ENCODE data around the gene OR8D1. TPM values are rescaled to one million over a fixed set of nuclear protein-coding genes. Genes with fewer than 3 reads are reported as not detected.

OR8D1 gene
- polyA plus RNA-seq, 4 donors = not detected

DNA sequence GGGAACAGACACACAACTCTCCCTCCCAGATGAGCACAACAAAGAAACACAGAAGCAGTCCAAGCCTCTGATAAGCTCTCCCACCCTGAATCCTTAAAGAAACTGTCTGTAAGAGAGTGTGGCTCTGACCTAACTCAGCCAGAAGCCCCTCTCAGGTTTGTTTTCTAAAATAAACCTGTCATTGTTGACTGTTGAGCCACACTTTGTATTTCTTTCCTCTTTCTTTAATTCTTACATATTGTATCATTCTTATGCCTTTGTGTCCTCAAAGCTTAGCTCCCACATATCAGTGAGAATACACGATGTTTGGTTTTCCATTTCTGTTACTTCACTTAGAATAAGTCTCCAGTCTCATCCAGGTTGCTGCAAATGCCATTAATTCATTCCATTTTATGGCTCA lies 14.0 kb upstream of the OR8D1 start:
- WGBS, 3 donors = 85 to 94% (median 85%) methylated on average over 1 of the region's 1 CpG
- Histone ChIP-seq H3K9me3 (ENCODE audit: control insufficient read depth in 2 of 2, insufficient read depth in 1 of 2, low read depth in 1 of 2, low read length in 1 of 2) (no peaks in the 10 kb centered on the region), H3K27ac (ENCODE audit: low read depth in 1 of 3, low read length in 2 of 3) (no peak overlapping the region), H3K4me1 (ENCODE audit: control insufficient read depth in 3 of 3, insufficient read depth in 2 of 3, low read depth in 1 of 3, low read length in 2 of 3) (no peaks in the 10 kb centered on the region), H3K36me3 (ENCODE audit: control insufficient read depth in 3 of 3, insufficient read depth in 2 of 3, low read depth in 1 of 3, low read length in 3 of 3) (no peaks in the 10 kb centered on the region), H3K4me3 (ENCODE audit: low read depth in 1 of 3, low read length in 3 of 3) (no peak overlapping the region), H3K27me3 (ENCODE audit: control insufficient read depth in 3 of 3, insufficient read depth in 3 of 3, low read length in 3 of 3) (peaks cover 0 to under 1% (median 0%) of the 10 kb centered on the region in 3 donors)
- FAIRE-seq (no peak), DNase-seq (no peak)

DNA sequence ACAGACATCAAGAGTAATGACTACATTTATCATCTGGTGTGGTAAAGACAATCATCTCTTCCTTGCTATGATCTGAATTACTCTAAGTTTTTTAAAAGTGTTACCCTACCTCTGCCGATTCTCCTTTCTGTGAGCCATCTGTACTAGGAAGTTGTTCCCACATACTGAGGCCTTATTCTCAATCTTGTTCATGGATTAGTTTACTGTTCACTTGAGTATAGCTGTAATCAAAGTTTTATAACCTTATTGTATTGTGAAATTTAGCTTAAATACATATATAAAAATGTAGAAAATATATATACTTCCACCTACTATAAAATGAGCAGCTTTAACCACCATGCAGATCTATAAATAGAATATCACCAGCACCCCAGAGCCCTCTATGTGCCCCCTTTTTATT lies 8.6 kb upstream of the OR8D1 start:
- Histone ChIP-seq H3K4me3 (ENCODE audit: low read depth in 1 of 3, low read length in 3 of 3) (no peak overlapping the region), H3K4me1 (ENCODE audit: control insufficient read depth in 3 of 3, insufficient read depth in 2 of 3, low read depth in 1 of 3, low read length in 2 of 3) (no peaks in the 10 kb centered on the region), H3K27me3 (ENCODE audit: control insufficient read depth in 3 of 3, insufficient read depth in 3 of 3, low read length in 3 of 3) (peaks cover 0 to 2% (median 0%) of the 10 kb centered on the region in 3 donors), H3K27ac (ENCODE audit: low read depth in 1 of 3, low read length in 2 of 3) (no peak overlapping the region), H3K9me3 (ENCODE audit: control insufficient read depth in 2 of 2, insufficient read depth in 1 of 2, low read depth in 1 of 2, low read length in 1 of 2) (no peaks in the 10 kb centered on the region), H3K36me3 (ENCODE audit: control insufficient read depth in 3 of 3, insufficient read depth in 2 of 3, low read depth in 1 of 3, low read length in 3 of 3) (no peaks in the 10 kb centered on the region)
- WGBS, 3 donors = 82 to 92% (median 90%) methylated on average over 1 of the region's 1 CpG
- DNase-seq (no peak), FAIRE-seq (no peak)

DNA sequence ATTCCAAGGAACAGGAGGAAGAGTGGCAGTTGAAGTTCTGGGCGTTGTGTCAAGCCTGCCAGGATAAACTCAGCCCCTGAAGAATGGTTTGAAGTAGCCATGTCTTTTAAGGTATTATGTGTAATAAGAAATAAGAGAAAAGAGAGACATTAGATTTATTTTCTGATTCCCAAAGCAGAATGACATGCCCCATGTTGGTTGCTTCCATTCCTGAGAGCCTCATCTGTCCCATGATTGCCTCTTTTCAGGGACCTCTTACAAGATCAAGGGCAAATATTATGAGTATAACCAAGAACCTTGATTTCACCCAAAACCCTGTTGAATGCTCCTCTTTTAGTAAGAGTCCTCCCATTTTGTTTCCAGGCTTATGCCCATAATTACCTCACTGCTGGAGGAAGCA lies 6.3 kb upstream of the OR8D1 start, which contains the start of gene OR8D2:
Gene OR8D2, minus strand, starts transcription at position 101 of the 400 bp plus-strand sequence. Its CDS starts 0 bp downstream, at position 101.
- Histone ChIP-seq H3K9me3 (ENCODE audit: control insufficient read depth in 2 of 2, insufficient read depth in 1 of 2, low read depth in 1 of 2, low read length in 1 of 2) (no peaks in the 10 kb centered on the region), H3K4me3 (ENCODE audit: low read depth in 1 of 3, low read length in 3 of 3) (no peak within 1 kb of the TSS), H3K4me1 (ENCODE audit: control insufficient read depth in 3 of 3, insufficient read depth in 2 of 3, low read depth in 1 of 3, low read length in 2 of 3) (no peaks in the 10 kb centered on the region), H3K36me3 (ENCODE audit: control insufficient read depth in 3 of 3, insufficient read depth in 2 of 3, low read depth in 1 of 3, low read length in 3 of 3) (no peaks in the 10 kb centered on the region), H3K27me3 (ENCODE audit: control insufficient read depth in 3 of 3, insufficient read depth in 3 of 3, low read length in 3 of 3) (peaks cover 0 to 2% (median 0%) of the 10 kb centered on the region in 3 donors), H3K27ac (ENCODE audit: low read depth in 1 of 3, low read length in 2 of 3) (no peak within 1 kb of the TSS)
- 27 to 66% (median 33%) methylated on average over 1 of the region's 1 CpG for WGBS, 3 donors
- FAIRE-seq (no peak), DNase-seq (no peak)

DNA sequence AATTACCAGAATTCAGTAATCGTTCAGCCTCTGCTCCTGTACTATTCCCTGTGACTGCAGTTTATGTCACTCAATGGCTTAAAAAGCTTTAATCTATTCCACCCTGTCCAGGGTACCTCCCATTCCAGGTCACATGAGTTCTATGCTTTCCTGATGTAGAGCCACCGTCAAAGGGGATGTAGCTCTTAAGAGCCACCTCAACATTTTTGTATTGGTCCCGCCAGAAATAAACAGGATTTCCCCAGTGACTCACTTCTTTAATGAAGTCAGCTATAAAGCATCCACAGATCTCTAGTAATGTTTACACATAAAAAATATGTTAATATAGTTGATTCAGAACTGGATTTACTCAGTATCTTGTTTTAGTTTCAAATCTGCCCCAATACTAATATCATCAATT lies 1.3 kb upstream of the OR8D1 start:
- H3K9me3 ChIP-seq (ENCODE audit: control insufficient read depth in 2 of 2, insufficient read depth in 1 of 2, low read depth in 1 of 2, low read length in 1 of 2) = no peaks in the 10 kb centered on the region
- no peak overlapping the region for H3K4me3 ChIP-seq (ENCODE audit: low read depth in 1 of 3, low read length in 3 of 3)
- no peaks in the 10 kb centered on the region for H3K27me3 ChIP-seq (ENCODE audit: control insufficient read depth in 3 of 3, insufficient read depth in 3 of 3, low read length in 3 of 3)
- FAIRE-seq (no peak), DNase-seq (no peak)
- no peaks in the 10 kb centered on the region for H3K4me1 ChIP-seq (ENCODE audit: control insufficient read depth in 3 of 3, insufficient read depth in 2 of 3, low read depth in 1 of 3, low read length in 2 of 3)
- 54 to 64% (median 64%) methylated on average over 3 of the region's 3 CpGs for WGBS, 3 donors
- no peak overlapping the region for H3K27ac ChIP-seq (ENCODE audit: low read depth in 1 of 3, low read length in 2 of 3)
- H3K36me3 ChIP-seq (ENCODE audit: control insufficient read depth in 3 of 3, insufficient read depth in 2 of 3, low read depth in 1 of 3, low read length in 3 of 3) = no peaks in the 10 kb centered on the region

DNA sequence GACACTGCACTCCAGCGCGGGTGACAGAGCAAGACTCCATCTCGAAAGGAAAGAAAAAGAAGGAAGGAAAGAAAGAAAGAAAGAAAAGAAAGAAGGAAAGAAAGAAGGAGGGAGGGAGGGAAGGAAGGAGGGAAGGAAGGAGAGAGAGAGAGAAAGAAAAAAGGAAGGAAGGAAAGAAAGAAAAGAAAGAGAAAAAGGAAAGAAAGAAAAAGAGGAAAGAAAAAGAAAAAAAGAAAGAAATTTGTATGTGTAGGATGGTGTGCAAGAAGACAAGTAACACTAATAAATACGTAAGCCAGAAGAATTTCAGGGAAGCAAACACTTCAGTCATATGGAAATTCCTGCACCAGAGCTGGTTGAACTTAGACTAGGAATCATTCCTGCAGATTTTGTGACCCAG lies 618 bp downstream of the OR8D1 start:
- no peaks in the 10 kb centered on the region for H3K36me3 ChIP-seq (ENCODE audit: control insufficient read depth in 3 of 3, insufficient read depth in 2 of 3, low read depth in 1 of 3, low read length in 3 of 3)
- H3K27me3 ChIP-seq (ENCODE audit: control insufficient read depth in 3 of 3, insufficient read depth in 3 of 3, low read length in 3 of 3) = no peaks in the 10 kb centered on the region
- no peak for FAIRE-seq
- 70 to 92% (median 84%) methylated on average over 4 of the region's 4 CpGs for WGBS, 3 donors
- H3K4me3 ChIP-seq (ENCODE audit: low read depth in 1 of 3, low read length in 3 of 3) = no peak overlapping the region
- H3K27ac ChIP-seq (ENCODE audit: low read depth in 1 of 3, low read length in 2 of 3) = no peak overlapping the region
- H3K9me3 ChIP-seq (ENCODE audit: control insufficient read depth in 2 of 2, insufficient read depth in 1 of 2, low read depth in 1 of 2, low read length in 1 of 2) = no peaks in the 10 kb centered on the region
- no peaks in the 10 kb centered on the region for H3K4me1 ChIP-seq (ENCODE audit: control insufficient read depth in 3 of 3, insufficient read depth in 2 of 3, low read depth in 1 of 3, low read length in 2 of 3)
- no peak for DNase-seq

DNA sequence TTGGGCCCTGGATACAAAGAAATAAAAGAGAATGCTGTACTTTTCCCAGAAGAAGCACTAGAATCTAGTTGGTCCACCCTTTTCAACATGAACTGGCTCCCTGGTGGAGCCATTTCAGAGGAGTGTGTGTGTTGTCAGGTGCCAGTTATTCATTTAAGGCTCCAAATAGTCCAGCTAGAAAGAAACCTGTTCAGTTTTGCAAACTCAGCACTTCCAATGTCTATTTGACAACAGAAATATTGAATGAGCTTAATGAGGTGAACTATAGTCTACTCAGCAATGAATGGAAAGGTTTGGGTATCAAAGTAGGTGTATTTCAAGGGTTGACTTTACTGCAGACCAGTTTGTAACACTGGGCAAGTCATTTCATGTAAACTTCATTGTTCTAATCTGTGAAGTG lies 2.1 kb downstream of the OR8D1 start:
- H3K27ac ChIP-seq (ENCODE audit: low read depth in 1 of 3, low read length in 2 of 3) = no peak overlapping the region
- no peaks in the 10 kb centered on the region for H3K27me3 ChIP-seq (ENCODE audit: control insufficient read depth in 3 of 3, insufficient read depth in 3 of 3, low read length in 3 of 3)
- H3K9me3 ChIP-seq (ENCODE audit: control insufficient read depth in 2 of 2, insufficient read depth in 1 of 2, low read depth in 1 of 2, low read length in 1 of 2) = no peaks in the 10 kb centered on the region
- H3K4me1 ChIP-seq (ENCODE audit: control insufficient read depth in 3 of 3, insufficient read depth in 2 of 3, low read depth in 1 of 3, low read length in 2 of 3) = no peaks in the 10 kb centered on the region
- DNase-seq = no peak
- H3K36me3 ChIP-seq (ENCODE audit: control insufficient read depth in 3 of 3, insufficient read depth in 2 of 3, low read depth in 1 of 3, low read length in 3 of 3) = no peaks in the 10 kb centered on the region
- no peak overlapping the region for H3K4me3 ChIP-seq (ENCODE audit: low read depth in 1 of 3, low read length in 3 of 3)
- no peak for FAIRE-seq

DNA sequence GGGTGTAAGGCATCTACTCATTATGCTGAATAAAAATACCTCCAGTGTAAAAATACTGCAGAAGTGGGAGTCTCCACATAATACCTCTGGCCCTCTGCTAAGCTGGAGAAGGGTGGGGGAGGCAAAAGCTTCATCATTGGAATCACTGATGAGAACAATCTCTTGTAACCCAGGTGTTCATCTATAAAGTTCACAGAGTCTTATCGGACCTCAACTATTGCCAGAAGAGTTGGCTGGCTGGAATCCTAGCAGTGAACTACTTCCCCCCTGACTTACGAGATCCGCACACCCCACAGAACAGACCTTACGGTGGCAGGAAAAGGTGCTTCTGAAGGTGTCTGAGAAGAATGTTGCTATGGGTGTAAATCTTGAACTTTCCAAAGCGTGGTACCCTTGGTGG lies 2.5 kb downstream of the OR8D1 start:
- H3K9me3 ChIP-seq (ENCODE audit: control insufficient read depth in 2 of 2, insufficient read depth in 1 of 2, low read depth in 1 of 2, low read length in 1 of 2) = no peaks in the 10 kb centered on the region
- 70 to 81% (median 76%) methylated on average over 5 of the region's 5 CpGs for WGBS, 3 donors
- no peaks in the 10 kb centered on the region for H3K36me3 ChIP-seq (ENCODE audit: control insufficient read depth in 3 of 3, insufficient read depth in 2 of 3, low read depth in 1 of 3, low read length in 3 of 3)
- no peaks in the 10 kb centered on the region for H3K27me3 ChIP-seq (ENCODE audit: control insufficient read depth in 3 of 3, insufficient read depth in 3 of 3, low read length in 3 of 3)
- no peak for DNase-seq
- no peak overlapping the region for H3K4me3 ChIP-seq (ENCODE audit: low read depth in 1 of 3, low read length in 3 of 3)
- FAIRE-seq = no peak
- H3K27ac ChIP-seq (ENCODE audit: low read depth in 1 of 3, low read length in 2 of 3) = no peak overlapping the region
- no peaks in the 10 kb centered on the region for H3K4me1 ChIP-seq (ENCODE audit: control insufficient read depth in 3 of 3, insufficient read depth in 2 of 3, low read depth in 1 of 3, low read length in 2 of 3)

DNA sequence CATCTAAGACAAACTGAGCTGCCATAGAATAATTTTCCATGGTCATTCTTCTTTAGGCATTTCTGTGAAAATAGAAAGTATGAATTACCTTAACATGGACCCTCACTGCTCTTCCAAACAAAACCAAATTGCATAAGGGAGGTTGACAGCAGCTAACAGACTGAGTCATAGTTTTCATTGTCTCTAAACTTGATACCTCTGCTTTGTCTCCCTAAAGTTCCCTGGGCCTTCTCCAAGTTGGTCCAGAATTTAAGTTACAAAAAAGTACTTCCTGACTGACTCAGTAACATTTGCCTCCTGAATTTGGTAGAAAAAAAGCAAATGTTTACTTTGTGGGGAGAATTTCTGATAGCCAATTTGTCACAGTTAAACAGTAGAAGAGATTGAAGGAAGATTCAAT lies 3.0 kb downstream of the OR8D1 start:
- no peaks in the 10 kb centered on the region for H3K27me3 ChIP-seq (ENCODE audit: control insufficient read depth in 3 of 3, insufficient read depth in 3 of 3, low read length in 3 of 3)
- no peak for DNase-seq
- H3K36me3 ChIP-seq (ENCODE audit: control insufficient read depth in 3 of 3, insufficient read depth in 2 of 3, low read depth in 1 of 3, low read length in 3 of 3) = no peaks in the 10 kb centered on the region
- no peak overlapping the region for H3K4me3 ChIP-seq (ENCODE audit: low read depth in 1 of 3, low read length in 3 of 3)
- H3K27ac ChIP-seq (ENCODE audit: low read depth in 1 of 3, low read length in 2 of 3) = no peak overlapping the region
- no peaks in the 10 kb centered on the region for H3K9me3 ChIP-seq (ENCODE audit: control insufficient read depth in 2 of 2, insufficient read depth in 1 of 2, low read depth in 1 of 2, low read length in 1 of 2)
- FAIRE-seq = no peak
- no peaks in the 10 kb centered on the region for H3K4me1 ChIP-seq (ENCODE audit: control insufficient read depth in 3 of 3, insufficient read depth in 2 of 3, low read depth in 1 of 3, low read length in 2 of 3)

DNA sequence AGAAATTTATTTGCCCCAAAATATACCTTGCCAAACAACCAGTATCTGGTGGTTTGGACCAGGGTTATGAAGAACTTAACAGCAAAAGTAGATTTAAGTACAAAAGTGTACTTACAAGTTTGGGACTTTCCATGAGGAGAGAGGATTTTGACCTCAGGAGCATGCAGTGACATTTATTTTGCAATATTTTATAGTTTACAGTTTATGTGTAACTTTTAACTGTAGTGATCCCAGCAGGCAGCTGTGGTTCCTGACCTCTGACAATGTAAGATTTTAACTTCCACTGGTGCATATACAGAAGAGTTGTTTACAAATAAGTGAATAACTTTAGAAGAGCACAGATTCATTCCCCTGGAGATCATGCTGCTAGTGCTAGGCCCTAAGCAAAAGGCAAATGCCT lies 6.7 kb downstream of the OR8D1 start:
- no peak overlapping the region for H3K27ac ChIP-seq (ENCODE audit: low read depth in 1 of 3, low read length in 2 of 3)
- H3K4me3 ChIP-seq (ENCODE audit: low read depth in 1 of 3, low read length in 3 of 3) = no peak overlapping the region
- no peaks in the 10 kb centered on the region for H3K27me3 ChIP-seq (ENCODE audit: control insufficient read depth in 3 of 3, insufficient read depth in 3 of 3, low read length in 3 of 3)
- no peak for FAIRE-seq
- DNase-seq = peak in 1 of 2 donors; percentile 11
- no peaks in the 10 kb centered on the region for H3K4me1 ChIP-seq (ENCODE audit: control insufficient read depth in 3 of 3, insufficient read depth in 2 of 3, low read depth in 1 of 3, low read length in 2 of 3)
- no peaks in the 10 kb centered on the region for H3K9me3 ChIP-seq (ENCODE audit: control insufficient read depth in 2 of 2, insufficient read depth in 1 of 2, low read depth in 1 of 2, low read length in 1 of 2)
- no peaks in the 10 kb centered on the region for H3K36me3 ChIP-seq (ENCODE audit: control insufficient read depth in 3 of 3, insufficient read depth in 2 of 3, low read depth in 1 of 3, low read length in 3 of 3)

Data from small intestine (tissue), 7 donors.